ENCODE measurements around the gene DHX38.
"Not testable (repeated sequence)": the region's sequence is repeated elsewhere in the genome, so short reads cannot be mapped to it uniquely, and the experiment has no call there.

The DHX38 gene

GRCh38 chr16:72055911-72056310, 37.7 kb upstream of the DHX38 start:
- DNase-seq (ENCODE audit: low read depth), result no peak
- no peak overlapping the region for H3K4me3 ChIP-seq (ENCODE audit: low read depth, low read length)
- TF ChIP-seq CTCF (IDR thresholded peaks at IDR 0.05; ENCODE audit: control insufficient read depth, extremely low read depth, insufficient read depth), result no peak

GRCh38 chr16:72057313-72057712, 36.3 kb upstream of the DHX38 start:
- not testable (repeated sequence) for H3K4me3 ChIP-seq (ENCODE audit: low read depth, low read length); DNase-seq (ENCODE audit: low read depth)

- H3K4me3 ChIP-seq (ENCODE audit: low read depth, low read length); DNase-seq (ENCODE audit: low read depth): not testable (repeated sequence)
Measured at GRCh38 chr16:72059060-72059459, 34.6 kb upstream of the DHX38 start.

- no peak overlapping the region for H3K4me3 ChIP-seq (ENCODE audit: low read depth, low read length)
- no peak for TF ChIP-seq CTCF (IDR thresholded peaks at IDR 0.05; ENCODE audit: control insufficient read depth, extremely low read depth, insufficient read depth)
- DNase-seq (ENCODE audit: low read depth), result no peak
Measured at GRCh38 chr16:72060405-72060804, 33.2 kb upstream of the DHX38 start.

GRCh38 chr16:72061564-72061963, 32.1 kb upstream of the DHX38 start:
- no peak for DNase-seq (ENCODE audit: low read depth)
- TF ChIP-seq CTCF (IDR thresholded peaks at IDR 0.05; ENCODE audit: control insufficient read depth, extremely low read depth, insufficient read depth), result no peak
- H3K4me3 ChIP-seq (ENCODE audit: low read depth, low read length), result no peak overlapping the region

- no peak for TF ChIP-seq CTCF (IDR thresholded peaks at IDR 0.05; ENCODE audit: control insufficient read depth, extremely low read depth, insufficient read depth)
- H3K4me3 ChIP-seq (ENCODE audit: low read depth, low read length), result no peak overlapping the region
- DNase-seq (ENCODE audit: low read depth), result no peak
Measured at GRCh38 chr16:72064361-72064894, 29.2 kb upstream of the DHX38 start.

GRCh38 chr16:72066747-72067146, 26.9 kb upstream of the DHX38 start:
- DNase-seq (ENCODE audit: low read depth), result peak; percentile 14

More at GRCh38 chr16:72066747-72067146, 26.9 kb upstream of the DHX38 start:
- no peak overlapping the region for H3K4me3 ChIP-seq (ENCODE audit: low read depth, low read length)
- TF ChIP-seq CTCF (IDR thresholded peaks at IDR 0.05; ENCODE audit: control insufficient read depth, extremely low read depth, insufficient read depth), result peak; percentile 65
